GM12875 (cell line): ENCODE data around the gene LAMA1.

Experiments
- H3K4me3 ChIP-seq: one replicate; pipeline ENCODE4 v1.5.1; 2011; ENCODE audit warnings: low read depth, low read length, control low read depth
- TF ChIP-seq, protein P1 (sequence below): IDR thresholded peaks from 2 replicates; pipeline ENCODE4 v1.5.1; 2011; ENCODE audit warnings: low read depth, mild to moderate bottlenecking, control low read depth, inconsistent platforms, low read length, moderate library complexity, borderline replicate concordance; ENCODE audit not compliant: insufficient read depth

Gene LAMA1

DNA sequence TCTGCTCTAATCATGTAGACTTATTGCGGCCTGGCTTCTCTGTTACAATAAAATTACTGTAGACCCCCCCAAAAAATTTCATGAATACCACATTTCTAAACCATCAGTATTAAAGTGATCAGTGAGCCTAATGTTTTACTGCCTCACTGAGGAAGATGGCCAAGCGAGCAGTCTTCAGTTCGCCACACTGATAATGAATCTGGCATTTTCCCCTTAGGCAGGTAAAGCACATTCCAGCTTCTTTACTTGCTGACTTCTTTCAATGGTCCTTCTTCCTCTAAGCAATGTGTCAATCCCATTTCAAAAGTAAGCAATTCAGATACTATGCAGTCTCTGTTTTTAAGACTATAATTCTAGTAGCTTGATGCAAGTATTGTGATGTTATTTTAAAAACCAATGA, 137.6 kb downstream of the LAMA1 start:
- TF ChIP-seq, protein P1, sequence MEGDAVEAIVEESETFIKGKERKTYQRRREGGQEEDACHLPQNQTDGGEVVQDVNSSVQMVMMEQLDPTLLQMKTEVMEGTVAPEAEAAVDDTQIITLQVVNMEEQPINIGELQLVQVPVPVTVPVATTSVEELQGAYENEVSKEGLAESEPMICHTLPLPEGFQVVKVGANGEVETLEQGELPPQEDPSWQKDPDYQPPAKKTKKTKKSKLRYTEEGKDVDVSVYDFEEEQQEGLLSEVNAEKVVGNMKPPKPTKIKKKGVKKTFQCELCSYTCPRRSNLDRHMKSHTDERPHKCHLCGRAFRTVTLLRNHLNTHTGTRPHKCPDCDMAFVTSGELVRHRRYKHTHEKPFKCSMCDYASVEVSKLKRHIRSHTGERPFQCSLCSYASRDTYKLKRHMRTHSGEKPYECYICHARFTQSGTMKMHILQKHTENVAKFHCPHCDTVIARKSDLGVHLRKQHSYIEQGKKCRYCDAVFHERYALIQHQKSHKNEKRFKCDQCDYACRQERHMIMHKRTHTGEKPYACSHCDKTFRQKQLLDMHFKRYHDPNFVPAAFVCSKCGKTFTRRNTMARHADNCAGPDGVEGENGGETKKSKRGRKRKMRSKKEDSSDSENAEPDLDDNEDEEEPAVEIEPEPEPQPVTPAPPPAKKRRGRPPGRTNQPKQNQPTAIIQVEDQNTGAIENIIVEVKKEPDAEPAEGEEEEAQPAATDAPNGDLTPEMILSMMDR = no peak

DNA sequence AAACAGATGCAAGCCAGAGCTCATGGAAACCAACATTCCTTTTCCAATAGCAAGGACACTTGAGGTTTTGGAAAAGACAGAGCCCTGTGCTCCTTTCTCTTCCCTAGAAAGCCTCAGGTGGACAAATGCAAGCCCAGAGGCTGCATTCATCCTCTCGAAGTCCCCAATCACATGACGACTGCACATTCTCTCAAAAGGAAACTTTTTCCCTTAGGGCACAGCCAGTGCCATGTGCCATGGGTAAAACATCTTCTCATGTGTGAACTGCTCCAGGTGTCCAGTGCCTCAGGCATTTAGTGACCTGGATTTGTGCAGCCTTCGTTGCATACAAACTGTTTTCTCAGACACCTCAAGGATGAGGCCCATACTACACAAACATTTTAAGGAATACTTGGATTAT, 140.7 kb downstream of the LAMA1 start:
- no peak overlapping the region for H3K4me3 ChIP-seq
- TF ChIP-seq, protein P1 = no peak

More for the DNA sequence above, 137.6 kb downstream of the LAMA1 start:
- H3K4me3 ChIP-seq = no peak overlapping the region

DNA sequence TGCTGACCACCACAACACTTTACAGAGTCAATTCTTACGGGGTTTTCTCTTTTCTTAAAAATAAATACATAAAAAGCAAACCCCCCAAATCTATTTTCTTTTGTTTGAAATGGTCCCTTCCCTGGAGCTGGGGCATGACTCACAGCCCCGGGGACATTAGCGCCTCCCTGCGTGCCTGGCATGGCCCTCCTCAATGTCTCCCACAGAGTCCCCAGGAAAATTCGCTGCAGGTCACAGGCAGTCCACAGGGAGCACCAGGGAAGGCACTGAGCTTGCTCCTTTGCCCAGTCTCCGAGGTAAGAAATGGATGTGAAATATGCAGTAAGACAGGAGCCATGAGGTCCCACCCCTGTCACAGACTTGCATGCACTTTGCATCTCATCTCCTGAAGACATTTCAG, 142.5 kb downstream of the LAMA1 start:
- TF ChIP-seq, protein P1 = no peak

DNA sequence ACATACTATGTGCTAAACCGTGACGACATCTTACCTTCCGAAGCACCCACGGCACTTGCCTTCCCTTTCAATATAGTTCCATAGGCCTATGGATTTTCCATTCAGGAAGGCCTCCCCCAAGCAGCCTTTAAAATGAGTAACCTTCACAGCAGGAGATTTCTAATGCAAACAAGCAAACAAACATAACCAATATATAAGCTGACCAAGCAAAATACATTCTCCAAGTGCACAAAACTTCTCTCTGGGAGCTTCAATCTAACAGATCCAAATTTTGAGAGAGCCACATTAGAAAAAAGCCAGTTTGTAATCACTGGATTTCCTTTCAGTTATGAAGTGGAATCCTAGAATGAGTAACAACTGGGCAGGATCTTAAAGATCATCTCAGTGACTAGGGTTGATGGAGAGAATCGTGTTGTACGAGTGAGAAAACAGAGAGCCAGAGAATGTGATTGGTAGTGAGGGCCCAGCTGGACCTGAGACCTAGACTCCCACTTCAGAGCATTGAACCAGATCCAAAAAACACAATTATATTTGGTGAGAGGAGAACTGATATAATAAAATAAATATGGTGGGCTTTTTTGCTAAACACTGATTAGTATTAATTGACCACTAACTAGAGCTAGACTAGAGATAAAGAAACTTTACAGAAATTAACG, 145.6 kb downstream of the LAMA1 start:
- TF ChIP-seq, protein P1 = no peak
- H3K4me3 ChIP-seq = no peak overlapping the region

More for the DNA sequence above, 142.5 kb downstream of the LAMA1 start:
- no peak overlapping the region for H3K4me3 ChIP-seq

DNA sequence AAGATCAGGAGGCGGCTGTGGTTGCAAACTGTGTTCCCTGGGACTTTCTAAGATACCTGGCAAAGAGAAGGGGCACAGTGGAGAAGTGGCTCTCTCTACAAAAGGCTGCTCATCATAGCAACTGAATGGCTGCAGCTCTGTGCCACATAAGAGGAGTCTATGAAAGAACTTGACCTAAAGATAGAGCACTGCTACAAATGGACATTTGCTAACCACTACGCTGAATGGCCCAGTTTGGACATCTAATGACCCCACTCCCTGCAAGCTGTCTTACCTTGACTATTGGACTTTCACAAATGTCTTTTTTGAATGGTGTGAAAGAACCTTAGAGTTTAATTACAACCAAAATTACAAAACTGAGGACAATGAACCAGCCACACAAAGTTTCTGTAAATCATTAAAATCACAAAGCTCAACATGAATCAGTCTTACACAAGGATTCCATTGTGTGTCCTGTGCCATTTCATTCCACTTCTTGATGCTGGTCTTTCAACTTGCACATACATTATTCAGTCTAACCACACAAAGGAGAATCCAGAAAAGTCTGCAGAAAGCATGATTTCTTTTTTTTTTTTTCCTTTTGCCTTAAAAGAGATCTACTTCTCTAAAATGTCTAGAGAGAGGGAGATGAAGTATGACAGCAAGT, 154.0 kb downstream of the LAMA1 start:
- TF ChIP-seq, protein P1 = no peak
- H3K4me3 ChIP-seq = no peak overlapping the region

DNA sequence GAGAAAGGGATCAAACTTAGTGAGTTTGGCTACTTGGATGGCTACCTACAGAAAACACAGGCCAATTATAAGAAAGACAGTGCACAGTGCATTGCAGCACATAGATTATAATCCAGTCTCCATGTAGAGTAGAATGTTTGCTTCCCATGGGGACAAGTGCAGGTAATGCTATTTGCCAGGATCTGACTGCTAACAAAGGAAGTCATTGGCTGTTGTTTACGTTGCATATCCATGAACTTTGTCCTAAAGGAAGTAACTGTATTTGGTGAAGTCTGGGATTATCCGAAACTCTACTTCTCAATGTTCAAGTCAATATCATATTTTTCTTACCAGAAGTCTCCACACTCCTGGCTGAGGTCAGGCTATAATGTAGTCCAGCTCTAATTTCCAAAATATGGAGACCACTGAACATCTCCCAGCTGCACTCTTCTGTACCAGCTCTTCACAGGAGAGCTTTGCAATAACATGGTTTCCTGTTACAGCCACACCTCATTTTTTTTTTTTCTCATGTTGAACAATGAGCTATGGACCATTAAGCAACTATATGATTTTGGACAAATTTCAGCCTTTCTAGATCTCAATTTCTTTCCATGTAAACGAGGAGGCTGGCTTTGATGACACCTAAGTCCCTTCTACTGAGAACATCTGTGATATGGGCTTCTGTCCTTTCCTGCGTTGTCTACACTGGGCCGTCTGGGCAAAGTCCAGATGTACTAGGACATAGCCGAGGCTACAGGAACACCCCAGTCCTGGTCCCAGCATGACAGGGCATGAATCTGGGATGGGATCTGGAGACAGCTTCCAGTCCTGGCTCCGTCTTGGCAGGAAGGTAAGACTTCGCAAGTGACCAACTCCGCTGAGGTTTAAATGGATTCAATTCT, 154.8 kb downstream of the LAMA1 start:
- H3K4me3 ChIP-seq = no peak overlapping the region
- TF ChIP-seq, protein P1 = no peak
